CD4-positive, alpha-beta T cell treated with Interferon alpha-2 for 1 hour (primary cell): ENCODE results near the gene APOL3.
"Not testable (repeated sequence)": the region's sequence is repeated elsewhere in the genome, so short reads cannot be mapped to it uniquely, and the experiment has no call there.

Experiments used
- DNase-seq, 2 donors: peaks; one replicate each; pipeline ENCODE4 v3.0.0-alpha.2; 2020 to 2022

Gene APOL3, protein sequence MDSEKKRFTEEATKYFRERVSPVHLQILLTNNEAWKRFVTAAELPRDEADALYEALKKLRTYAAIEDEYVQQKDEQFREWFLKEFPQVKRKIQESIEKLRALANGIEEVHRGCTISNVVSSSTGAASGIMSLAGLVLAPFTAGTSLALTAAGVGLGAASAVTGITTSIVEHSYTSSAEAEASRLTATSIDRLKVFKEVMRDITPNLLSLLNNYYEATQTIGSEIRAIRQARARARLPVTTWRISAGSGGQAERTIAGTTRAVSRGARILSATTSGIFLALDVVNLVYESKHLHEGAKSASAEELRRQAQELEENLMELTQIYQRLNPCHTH

DNA sequence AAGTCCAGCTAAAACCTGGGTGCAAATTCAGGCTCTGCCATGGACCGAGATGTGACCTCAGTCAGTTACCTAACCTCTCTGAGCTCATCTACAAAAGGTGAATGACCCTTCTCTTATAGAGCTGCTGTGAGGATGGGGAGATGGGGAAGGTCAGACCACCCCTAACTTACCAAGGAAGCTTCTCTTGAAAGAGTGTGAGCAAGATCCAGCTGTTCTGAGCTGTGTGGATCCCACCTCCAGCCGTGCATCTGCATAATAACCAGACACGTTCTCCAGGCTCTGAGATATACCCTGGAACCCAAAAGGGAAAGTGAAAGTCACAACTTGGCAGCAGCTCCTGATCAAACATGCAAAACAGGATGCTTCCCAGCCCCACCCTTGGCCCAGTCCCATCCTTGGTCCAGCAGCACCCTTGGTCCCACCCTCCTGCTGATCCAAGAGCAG, at the start of gene APOL3:
Gene APOL3, minus strand, starts transcription at position 257 of the 444 bp plus-strand sequence. CDS start 11,700 bp downstream, outside the sequence.
- peak; percentile 54 to 76 for DNase-seq

DNA sequence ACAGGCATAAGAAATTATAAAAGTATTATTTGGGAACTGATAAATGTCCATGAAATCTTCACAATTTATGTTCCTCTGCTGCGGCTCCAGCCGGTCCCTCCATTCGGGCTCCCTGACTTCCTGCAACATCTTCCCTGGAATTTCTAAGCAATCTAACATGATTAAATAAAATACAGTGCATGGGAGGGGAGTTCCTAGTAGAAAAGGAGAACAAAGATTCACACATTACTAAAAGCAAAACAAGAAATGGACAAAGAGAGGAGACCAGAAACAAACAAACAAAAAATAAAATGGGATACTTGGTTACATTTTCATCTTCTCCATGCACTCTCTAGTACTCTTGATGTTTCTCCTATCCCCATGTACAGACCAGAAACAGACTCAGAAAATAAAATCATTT, 49.7 kb upstream of the APOL3 start:
- DNase-seq = no peak

DNA sequence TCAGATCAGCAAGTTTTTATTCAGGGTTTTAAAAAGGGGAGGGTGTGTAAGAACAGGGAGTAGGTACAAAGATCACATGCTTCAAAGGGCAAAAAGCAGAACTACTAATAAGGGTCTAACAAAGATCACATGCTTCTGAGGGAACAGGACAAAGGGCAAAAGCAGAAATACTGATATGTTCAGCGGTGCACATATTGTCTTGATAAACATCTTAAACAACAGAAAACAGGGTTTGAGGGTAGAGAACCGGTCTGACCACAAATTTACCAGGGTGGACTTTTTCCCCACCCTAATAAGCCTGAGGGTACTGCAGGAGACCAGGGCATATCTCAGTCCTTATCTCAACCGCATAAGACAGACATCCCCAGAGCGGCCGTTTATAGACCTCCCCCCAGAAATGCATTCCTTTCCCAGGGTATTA, 48.9 kb upstream of the APOL3 start:
- not testable (repeated sequence) for DNase-seq

DNA sequence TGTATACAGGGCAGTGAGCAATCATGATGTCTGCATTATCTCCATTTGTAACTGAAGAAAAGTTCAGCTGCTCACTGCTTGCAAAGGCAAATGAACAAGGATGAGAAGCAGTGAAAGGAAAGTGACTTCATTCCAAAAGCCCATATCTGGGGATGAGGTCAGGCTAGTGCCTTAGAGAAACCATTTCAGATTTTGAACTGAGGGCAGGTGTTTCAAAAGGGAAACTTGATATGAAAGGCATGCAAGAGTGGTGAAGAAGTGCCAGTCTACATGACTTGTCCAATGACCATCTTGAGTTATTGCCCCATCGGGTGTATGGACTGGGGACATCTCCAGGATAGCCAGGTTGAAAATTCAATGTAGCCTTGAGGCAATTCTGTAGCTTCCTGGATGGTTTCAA, 48.4 kb upstream of the APOL3 start:
- DNase-seq = no peak

DNA sequence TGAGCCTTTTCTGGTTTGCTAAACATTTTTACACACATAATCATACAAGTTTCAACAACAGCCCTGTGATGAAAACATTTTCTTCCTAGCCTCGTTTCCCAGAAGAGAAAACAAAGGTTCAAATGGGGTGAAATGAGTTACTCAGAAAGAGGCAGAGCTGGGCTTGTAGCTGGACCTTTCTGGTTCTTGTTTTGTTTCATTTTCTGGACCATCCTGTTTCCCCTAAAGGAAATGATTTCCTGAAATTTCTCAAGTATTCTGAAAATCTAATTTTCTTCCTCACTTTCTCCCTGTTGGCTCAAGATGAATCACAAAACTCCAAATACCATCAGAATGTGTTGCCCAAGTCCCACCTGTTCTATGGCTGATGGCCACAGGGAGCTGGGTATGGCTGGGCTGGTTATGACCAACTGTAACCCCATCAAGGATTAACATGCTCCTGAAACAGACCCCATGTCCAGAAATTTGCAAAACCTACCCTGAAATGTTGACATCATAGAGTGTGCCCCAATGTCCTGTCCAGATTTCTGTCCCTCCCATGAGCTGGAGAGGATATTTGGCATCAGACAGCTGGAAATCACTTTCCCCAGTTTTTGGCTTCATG, 47.7 kb upstream of the APOL3 start:
- no peak for DNase-seq

DNA sequence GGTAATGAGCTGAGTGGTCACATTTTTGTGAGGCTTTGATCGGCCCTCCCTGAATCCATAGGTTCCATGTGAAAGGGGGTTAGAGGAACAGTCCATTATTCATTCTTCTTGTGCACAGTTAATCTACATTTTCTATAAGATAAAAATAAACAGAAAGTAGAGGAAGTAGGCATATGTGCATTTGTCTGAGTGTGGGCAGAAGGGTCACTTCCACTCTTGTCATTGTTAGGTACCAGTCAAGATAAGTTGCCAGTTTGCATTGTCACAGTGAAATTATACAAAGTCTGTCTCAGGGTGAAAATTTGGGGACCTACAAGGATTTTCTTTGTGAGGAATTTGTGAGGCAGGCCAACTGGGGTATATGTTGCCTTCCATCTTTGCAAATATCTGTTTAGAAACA, 45.7 kb upstream of the APOL3 start:
- no peak for DNase-seq

DNA sequence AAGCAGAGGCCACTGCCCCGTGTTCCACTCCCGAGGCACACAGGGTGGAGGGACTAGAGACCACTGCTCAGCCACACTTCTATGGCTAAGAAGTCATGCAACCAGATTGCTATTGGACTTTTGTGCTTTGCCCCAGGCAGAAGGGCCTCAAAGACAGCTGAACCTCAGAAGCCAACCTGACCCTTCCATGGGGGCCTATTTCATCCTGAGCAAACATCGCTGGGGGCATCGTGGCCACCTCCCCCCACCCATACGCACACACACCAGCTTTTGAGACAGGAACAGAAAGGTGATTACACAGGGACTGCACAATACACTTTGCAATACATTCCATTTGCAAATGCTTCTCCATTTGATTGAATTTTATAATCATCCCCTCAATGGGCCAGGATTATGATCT, 45.0 kb upstream of the APOL3 start:
- DNase-seq = not testable (repeated sequence)

DNA sequence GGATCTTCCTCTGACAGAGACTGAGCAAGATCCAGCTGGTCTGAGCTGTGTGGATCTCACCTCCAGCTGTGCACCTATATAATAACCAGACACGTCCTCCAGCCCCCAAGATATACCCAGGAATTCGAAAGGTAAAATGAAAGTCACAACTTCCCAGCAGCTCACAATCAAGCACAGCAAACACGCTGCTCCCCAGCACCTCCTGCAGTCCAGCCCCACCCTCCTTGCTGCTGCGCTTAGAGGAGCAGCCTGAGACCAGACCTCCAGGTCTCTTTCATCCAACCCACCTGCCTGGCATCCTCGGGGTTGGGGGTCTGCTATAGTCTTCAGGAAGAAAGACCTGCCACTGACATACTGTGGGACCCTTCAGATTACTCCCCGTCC, 44.1 kb upstream of the APOL3 start:
- no peak for DNase-seq

DNA sequence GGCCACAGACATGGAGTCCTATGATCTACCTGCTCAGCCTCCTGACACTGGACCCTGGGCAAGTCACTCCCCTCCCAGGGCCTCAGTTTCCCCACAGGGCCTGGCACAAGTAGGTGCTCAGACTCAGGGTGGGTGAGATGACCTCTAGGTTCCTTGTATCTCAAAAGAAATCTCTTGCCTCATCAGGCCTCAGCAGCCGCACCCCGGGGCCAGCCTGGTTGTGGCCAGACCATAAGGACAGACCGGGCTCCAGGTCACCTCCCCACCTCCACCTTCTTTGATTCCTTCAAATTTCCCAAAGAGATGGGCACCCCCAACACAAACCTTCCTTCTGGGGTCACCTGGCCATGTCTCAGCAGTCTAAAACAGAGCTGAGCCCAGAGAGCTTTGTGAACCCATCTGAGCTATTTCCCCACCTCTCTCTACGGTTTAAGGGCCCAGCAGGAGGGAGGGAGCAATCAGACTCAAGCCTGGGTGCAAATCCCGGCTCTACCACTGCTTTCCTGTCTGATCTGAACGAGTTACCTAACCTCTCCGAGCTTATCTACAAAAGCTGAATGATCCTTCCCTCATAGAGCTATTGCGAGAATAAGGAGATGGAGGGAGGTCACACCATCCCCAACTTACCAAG, 43.6 kb upstream of the APOL3 start:
- no peak for DNase-seq

DNA sequence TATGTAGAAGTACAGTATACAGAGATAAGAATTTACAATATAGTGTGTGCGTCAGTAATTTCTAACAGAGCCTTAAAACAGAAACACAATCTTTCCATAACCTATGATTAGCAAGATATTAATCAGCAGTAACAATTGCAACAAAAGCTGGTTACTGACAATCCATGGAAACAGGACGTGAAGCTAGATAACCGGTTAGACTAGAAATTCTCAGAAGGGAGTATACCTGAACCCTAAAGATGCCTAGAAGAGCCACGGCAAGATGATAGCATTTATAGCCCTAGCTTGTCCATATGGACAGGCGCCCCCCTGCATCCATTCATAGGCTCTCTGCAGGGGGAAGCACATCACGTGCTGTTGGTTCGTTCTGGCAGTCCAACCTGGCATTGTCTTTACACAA, 42.9 kb upstream of the APOL3 start:
- DNase-seq = not testable (repeated sequence)

DNA sequence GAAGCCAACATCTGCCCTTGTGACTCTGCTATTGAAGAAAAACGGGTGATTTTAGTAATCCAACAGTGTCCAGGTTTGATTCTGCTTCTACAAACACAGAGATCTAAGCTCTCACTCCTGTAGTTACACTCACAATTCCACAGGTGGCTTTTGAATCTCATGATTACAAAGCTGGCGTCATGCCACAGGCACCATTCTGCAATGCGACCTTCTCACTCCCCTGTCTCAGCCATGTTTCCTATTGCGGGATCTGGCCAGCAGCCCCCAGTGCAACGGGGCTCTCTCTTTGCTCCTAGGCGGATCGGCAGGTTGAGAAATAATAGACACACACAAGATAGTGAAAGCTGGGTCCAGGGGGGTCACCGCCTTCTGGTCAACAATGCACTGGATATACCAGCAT, 42.4 kb upstream of the APOL3 start:
- not testable (repeated sequence) for DNase-seq

DNA sequence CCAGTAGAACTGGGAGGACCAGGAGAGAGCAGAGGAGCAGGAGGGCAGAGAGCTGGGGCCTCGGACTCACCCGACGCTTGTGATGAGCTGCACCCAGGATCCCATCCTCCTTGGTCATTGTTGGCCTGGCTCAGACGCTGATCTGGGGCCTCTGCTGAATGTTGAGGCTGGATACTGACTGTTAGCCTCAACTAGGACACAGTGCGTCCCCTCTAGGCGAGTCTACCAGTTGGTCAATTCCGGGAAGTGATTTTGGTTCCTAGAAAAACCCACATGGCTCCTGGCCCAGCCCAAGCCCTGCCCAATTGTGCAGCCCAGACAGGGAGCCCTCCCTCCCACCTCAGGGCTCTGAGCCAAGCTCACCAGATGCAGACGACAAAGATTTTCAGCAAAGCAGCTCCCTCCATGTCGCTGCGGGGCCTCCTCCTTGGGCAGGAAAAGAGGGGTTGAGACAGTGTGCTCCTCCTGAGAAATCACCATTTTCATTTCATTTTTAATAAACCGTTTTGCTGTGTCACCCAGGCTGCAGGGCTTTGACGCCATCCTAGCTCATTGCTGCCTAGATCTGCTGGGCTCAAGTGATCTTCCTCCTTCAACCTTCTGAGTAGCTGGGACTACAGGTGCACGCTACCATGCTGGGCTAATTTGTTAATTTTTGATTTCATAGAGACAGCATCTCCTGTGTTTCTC, 41.2 kb upstream of the APOL3 start, which contains the start of gene APOL4:
Gene APOL4, minus strand, starts transcription at position 180 of the 690 bp plus-strand sequence. Its CDS starts 75 bp downstream, at position 105.
- peak in 1 of 2 donors; percentile 25 for DNase-seq

DNA sequence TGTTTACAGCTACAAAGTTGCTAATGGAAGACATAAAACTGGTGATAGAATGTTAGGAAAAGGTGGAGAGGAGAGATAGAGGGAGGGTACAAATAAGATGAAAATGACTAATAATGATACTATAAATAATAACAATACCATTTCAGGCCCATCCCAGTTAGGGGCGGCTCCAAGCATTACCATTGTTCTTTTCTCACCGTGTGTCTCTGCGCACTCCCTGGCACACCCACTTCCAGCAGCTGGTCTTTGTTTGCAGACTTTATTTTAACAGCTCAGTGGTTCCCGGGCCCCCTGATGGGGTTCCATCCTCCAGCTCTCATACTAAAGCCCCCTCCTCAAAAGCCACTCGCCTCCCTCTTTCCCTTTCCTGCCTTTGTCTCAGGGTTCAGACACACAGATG, 40.5 kb upstream of the APOL3 start:
- not testable (repeated sequence) for DNase-seq

DNA sequence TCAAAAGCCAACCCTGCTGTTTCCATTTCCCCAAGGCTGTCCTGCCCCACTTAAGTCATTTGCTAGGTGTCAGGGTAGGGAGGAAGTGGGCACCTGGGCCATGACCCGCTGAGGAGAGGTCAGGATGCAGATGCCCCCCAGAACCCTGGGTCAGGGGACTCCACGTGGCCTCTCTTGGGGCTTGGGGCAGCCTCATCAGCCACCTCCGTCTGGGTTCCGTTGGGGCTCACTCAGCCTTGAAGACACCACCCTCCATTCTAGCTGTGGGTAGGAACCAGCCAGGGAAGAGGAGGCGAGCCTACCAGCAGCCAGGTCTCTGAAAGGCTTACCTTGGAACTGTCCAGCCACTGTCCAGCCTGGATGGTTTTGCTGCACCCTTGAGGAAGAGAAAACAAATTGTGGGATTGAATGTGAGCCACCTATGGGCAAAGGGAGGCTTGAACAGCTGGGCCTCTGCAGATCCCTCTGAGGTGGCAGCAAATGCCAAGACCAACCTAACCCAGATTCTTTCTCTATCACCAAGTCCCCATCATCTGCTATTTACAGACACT, 38.5 kb upstream of the APOL3 start:
- no peak for DNase-seq

DNA sequence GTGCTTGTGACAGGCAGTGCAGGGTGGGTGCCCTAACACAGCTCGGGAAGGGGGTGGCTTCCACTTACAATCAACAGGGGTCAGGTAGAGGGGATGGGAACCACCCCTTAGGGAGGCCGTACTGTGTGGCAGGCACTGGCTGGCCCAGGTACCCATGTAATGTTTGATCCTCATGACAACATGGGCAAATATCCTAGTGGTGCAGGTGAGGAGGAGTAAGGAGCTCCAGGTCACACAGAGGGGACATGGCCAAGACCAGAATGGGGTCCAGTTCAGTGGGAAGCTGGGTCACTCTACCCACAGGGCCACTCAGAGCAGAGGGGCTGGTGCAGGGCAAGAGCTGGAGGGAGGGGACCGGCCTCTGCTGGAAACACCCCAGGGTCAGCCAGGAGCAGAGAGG, 38.0 kb upstream of the APOL3 start:
- DNase-seq = no peak

DNA sequence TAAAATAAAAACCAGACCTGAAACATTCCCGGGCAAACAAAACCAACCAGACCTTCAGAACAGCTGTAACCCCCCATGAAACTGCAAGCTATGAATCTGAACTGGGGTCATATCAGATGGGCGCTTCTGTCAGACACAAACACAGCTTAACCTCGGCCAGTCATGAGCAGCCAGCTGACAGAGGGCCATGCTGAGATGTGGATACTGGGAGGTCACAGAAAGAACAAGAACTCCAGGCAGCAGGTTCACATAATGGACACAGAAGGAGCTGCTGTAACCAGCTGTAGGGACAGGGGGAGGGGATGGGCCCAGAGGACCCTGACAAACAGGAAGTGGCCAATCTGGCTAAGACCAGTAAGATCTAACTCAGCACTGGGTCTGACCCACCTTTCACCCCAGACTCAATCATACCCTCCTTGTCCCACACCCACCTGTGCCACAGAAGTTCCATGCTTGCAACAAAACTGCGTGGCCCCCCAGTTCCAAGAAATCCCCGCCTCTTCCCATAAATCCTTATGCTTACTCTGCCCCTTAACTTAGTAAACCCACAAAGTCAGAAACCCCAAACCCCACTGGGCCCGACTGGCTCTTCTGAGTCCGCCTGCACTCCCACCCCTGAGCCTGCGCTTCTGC, 37.1 kb upstream of the APOL3 start:
- DNase-seq = no peak

DNA sequence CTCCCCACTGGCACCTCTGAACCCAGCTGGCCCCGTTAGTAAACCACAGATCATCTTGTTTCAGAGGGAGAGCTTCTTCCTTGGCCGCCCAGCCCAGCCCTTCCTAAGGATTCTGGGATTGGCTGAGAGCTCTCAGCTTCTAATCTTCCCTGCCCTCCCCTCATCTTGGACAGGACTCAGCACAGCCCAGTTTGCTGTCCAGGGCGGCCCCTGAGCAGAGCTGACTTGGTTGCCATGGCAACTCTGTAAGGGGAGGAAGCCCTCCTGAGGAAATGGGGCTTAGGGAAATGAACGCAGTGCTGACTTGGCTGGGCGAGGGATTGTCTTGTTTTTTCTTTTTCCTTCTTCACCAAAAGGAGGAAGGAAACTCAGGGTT, 36.5 kb upstream of the APOL3 start:
- no peak for DNase-seq

DNA sequence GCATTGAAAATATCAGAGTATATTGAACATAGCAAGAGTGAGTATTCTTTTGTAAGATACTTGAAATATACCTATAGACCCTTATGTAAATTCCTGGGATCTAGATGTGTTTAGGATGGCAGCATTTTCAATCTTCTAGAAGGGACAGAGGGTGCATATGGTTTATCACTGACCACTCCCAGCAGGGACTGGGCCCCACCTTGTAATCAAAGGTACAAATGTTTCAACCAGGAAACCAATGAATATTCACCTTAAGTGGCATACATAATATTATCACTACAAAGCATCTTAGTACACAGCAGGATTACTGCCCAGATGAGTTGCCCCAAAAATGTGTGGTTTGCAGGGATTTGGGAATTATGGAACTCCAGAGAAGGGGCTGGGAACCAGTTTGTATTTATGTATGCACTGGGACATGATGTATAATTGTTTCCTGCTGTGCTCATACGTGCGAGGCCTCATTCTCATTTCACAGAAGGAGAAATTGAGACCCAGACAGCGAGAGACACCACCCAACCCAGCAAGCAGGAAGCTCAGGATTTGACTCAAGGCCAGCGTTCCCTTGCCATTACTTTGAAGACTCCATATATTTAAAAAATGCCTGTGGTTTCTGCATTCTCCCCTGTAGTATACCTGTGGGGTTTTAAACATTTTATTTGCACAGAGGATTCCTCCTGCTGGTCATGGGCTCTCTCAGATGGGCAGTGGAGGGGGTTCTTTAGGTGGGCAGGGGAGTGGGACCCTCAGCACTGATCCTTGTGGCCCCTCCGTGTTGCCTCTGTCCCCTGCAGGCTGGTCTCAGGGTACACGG, 35.9 kb upstream of the APOL3 start:
- no peak for DNase-seq

DNA sequence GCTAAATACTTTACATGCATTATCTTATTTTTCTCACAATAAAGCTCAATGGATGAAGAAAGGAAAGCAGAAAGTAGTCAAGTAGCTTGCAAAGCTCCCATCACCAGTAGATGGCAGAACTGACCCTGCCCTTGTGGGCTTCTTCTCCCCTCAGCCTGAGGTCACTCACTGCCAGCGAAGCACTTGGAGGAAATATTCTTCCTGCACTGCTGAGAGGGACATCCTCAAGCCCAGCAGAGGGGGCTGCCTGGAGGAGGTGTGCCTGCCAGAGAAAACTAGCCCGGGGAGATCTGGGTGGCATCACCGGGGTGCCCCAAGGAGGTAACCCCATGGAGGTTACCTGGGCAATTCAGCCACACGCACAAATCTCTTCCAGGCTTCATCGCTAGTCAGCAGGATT, 34.4 kb upstream of the APOL3 start:
- peak; percentile 40 to 62 for DNase-seq

DNA sequence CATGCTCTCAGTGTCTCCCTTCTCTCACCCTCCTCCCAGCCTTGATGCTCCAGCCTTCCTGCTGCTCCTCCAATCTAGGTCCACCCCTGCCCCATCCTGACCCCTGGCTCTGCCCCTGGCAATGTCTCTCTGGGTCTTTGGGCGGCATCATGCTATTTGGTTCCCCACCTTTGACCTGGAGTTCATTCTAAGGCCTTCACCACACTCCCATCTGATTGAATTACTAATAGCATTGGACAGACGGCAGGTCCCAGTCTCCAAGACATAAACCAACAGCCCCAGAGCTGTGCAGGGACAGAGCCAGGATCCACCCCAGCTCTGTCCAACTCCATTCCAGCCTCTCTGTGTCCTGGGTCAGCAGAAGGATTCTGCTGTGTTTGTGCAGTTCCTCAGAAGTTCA, 33.8 kb upstream of the APOL3 start:
- DNase-seq = no peak

DNA sequence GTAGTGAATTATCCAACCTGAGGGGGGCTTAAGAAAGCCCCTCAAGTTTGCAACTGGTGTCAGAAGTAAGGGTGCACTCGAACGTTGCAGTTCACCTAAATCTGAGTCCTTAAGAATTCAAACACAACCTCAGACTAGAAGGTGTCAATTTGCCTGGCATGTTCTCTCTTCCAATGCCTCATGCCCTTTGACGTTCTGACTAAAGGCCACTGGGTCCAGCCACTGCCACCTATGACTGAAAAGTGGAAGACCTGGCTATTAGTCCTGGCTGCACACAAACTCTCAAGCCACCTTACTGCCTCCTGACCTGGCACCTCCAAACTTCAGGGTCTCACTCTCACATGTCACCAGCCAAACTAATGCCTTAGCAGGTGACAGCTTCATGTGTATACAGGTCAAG, 33.0 kb upstream of the APOL3 start:
- no peak for DNase-seq

DNA sequence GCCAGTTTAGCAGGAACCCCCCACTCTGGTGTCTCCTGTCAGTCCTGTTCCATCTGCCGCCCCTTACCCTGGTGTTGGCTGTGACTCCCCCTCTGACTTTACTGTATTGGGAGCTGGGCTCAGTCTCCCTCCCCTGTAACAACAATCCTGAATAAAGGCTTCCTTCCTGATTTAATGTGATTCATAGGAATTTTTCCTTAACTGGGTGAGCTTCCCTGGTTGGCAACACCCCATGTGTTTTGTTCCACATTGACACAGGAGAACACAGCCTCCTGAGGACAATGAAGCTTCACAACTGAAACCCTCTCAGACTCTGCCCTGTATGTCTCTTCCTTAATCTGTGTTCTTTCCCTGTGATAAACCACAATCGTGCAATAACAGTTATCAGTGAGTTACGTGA, 32.6 kb upstream of the APOL3 start:
- no peak for DNase-seq
